ENCODE data around the gene CLEC16A. TPM values are rescaled to one million over a fixed set of nuclear protein-coding genes. Genes with fewer than 3 reads are reported as not detected.

Gene CLEC16A
- total RNA-seq, 1 experiment from 2014 or later = 15.6 TPM

- in situ Hi-C loops (cut with HindIII; ENCODE audit: low sequenced_read_pairs) = no loop called here
- DNase-seq (ENCODE audit: low spot score) = peak; percentile 3
Measured at GRCh38 chr16:11066261-11066870, 122.0 kb downstream of the CLEC16A start.

GRCh38 chr16:11067266-11067665 is 122.9 kb downstream of the CLEC16A start:
- DNase-seq (ENCODE audit: low spot score) = no peak
- in situ Hi-C loops (cut with HindIII; ENCODE audit: low sequenced_read_pairs) = no loop called here

GRCh38 chr16:11067697-11068141 is 123.4 kb downstream of the CLEC16A start:
- in situ Hi-C loops (cut with HindIII; ENCODE audit: low sequenced_read_pairs) = no loop called here
- DNase-seq (ENCODE audit: low spot score) = no peak

- no peak for DNase-seq (ENCODE audit: low spot score)
- in situ Hi-C loops (cut with HindIII; ENCODE audit: low sequenced_read_pairs) = no loop called here
Measured at GRCh38 chr16:11071829-11072228, 127.5 kb downstream of the CLEC16A start.

GRCh38 chr16:11072420-11073153 is 128.2 kb downstream of the CLEC16A start:
- in situ Hi-C loops (cut with HindIII; ENCODE audit: low sequenced_read_pairs) = no loop called here
- DNase-seq (ENCODE audit: low spot score) = no peak

GRCh38 chr16:11073407-11073999 is 129.1 kb downstream of the CLEC16A start:
- in situ Hi-C loops (cut with HindIII; ENCODE audit: low sequenced_read_pairs) = no loop called here
- DNase-seq (ENCODE audit: low spot score) = no peak

GRCh38 chr16:11074131-11074530 is 129.8 kb downstream of the CLEC16A start:
- in situ Hi-C loops (cut with HindIII; ENCODE audit: low sequenced_read_pairs) = no loop called here
- DNase-seq (ENCODE audit: low spot score) = no peak

GRCh38 chr16:11075163-11075562 is 130.8 kb downstream of the CLEC16A start:
- in situ Hi-C loops (cut with HindIII; ENCODE audit: low sequenced_read_pairs) = no loop called here
- no peak for DNase-seq (ENCODE audit: low spot score)

- in situ Hi-C loops (cut with HindIII; ENCODE audit: low sequenced_read_pairs) = no loop called here
- no peak for DNase-seq (ENCODE audit: low spot score)
Measured at GRCh38 chr16:11076259-11077018, 132.1 kb downstream of the CLEC16A start.

- in situ Hi-C loops (cut with HindIII; ENCODE audit: low sequenced_read_pairs) = no loop called here
- no peak for DNase-seq (ENCODE audit: low spot score)
Measured at GRCh38 chr16:11078812-11079459, 134.6 kb downstream of the CLEC16A start.

GRCh38 chr16:11079652-11080187 is 135.4 kb downstream of the CLEC16A start:
- in situ Hi-C loops (cut with HindIII; ENCODE audit: low sequenced_read_pairs) = no loop called here
- peak; percentile 29 for DNase-seq (ENCODE audit: low spot score)

- DNase-seq (ENCODE audit: low spot score) = no peak
- in situ Hi-C loops (cut with HindIII; ENCODE audit: low sequenced_read_pairs) = no loop called here
Measured at GRCh38 chr16:11080327-11080967, 136.1 kb downstream of the CLEC16A start.

GRCh38 chr16:11080999-11081630 is 136.8 kb downstream of the CLEC16A start:
- in situ Hi-C loops (cut with HindIII; ENCODE audit: low sequenced_read_pairs) = no loop called here
- no peak for DNase-seq (ENCODE audit: low spot score)

GRCh38 chr16:11082108-11082859 is 137.9 kb downstream of the CLEC16A start:
- no peak for DNase-seq (ENCODE audit: low spot score)
- in situ Hi-C loops (cut with HindIII; ENCODE audit: low sequenced_read_pairs) = no loop called here

- in situ Hi-C loops (cut with HindIII; ENCODE audit: low sequenced_read_pairs) = no loop called here
Measured at GRCh38 chr16:11082860-11083388, 138.6 kb downstream of the CLEC16A start.

GRCh38 chr16:11084484-11084875 is 140.1 kb downstream of the CLEC16A start:
- in situ Hi-C loops (cut with HindIII; ENCODE audit: low sequenced_read_pairs) = no loop called here
- no peak for DNase-seq (ENCODE audit: low spot score)

More at GRCh38 chr16:11082860-11083388, 138.6 kb downstream of the CLEC16A start:
- no peak for DNase-seq (ENCODE audit: low spot score)

- in situ Hi-C loops (cut with HindIII; ENCODE audit: low sequenced_read_pairs) = no loop called here
- peak; percentile 96 for DNase-seq (ENCODE audit: low spot score)
Measured at GRCh38 chr16:11084876-11085485, 140.6 kb downstream of the CLEC16A start.

Measured in G401 (cell line).